Neuronal stem cell (in vitro differentiated cells): ENCODE data around the gene EML2.

Source experiments
- DNase-seq: peaks from one replicate; pipeline ENCODE4 v3.0.0-alpha.2; 2013; ENCODE audit warnings: low spot score
- H2AFZ ChIP-seq: one replicate; pipeline ENCODE4 v1.6.1; 2013; ENCODE audit warnings: mild to moderate bottlenecking, low read length, inconsistent platforms
- H2AK5ac ChIP-seq: 2 replicates; pipeline ENCODE4 v1.6.1; 2013; ENCODE audit warnings: low read depth, mild to moderate bottlenecking, inconsistent platforms, low read length, moderate library complexity, mixed read lengths
- H2BK120ac ChIP-seq: 2 replicates; pipeline ENCODE4 v1.6.1; 2013; ENCODE audit warnings: low read depth, mild to moderate bottlenecking, inconsistent platforms, low read length, moderate library complexity, mixed read lengths
- H2BK12ac ChIP-seq: one replicate; pipeline ENCODE4 v1.6.1; 2013; ENCODE audit warnings: low read length, inconsistent platforms
- H2BK15ac ChIP-seq: 2 replicates; pipeline ENCODE4 v1.6.1; 2013; ENCODE audit warnings: mild to moderate bottlenecking, low read length, inconsistent platforms, mixed read lengths
- H2BK5ac ChIP-seq: one replicate; pipeline ENCODE4 v1.6.1; 2013; ENCODE audit warnings: inconsistent platforms, mild to moderate bottlenecking, low read length, moderate library complexity
- H3K14ac ChIP-seq: one replicate; pipeline ENCODE4 v1.6.1; 2013; ENCODE audit warnings: low read length, inconsistent platforms
- H3K18ac ChIP-seq: 2 replicates; pipeline ENCODE4 v1.6.1; 2013; ENCODE audit warnings: low read length, inconsistent platforms
- H3K23ac ChIP-seq: 2 replicates; pipeline ENCODE4 v1.6.1; 2013; ENCODE audit warnings: low read depth, mild to moderate bottlenecking, mixed read lengths, low read length, inconsistent platforms; ENCODE audit not compliant: poor library complexity
- H3K27ac ChIP-seq: replicated peaks from 3 replicates; pipeline ENCODE4 v1.5.1; 2013; ENCODE audit warnings: low read length, inconsistent platforms
- H3K27me3 ChIP-seq, 3 experiments: 2 replicates each; pipeline ENCODE4 v1.6.1; 2013; ENCODE audit warnings: low read length in 3 of 3, mild to moderate bottlenecking in 2 of 3, inconsistent platforms in 1 of 3, low read depth in 1 of 3, mixed read lengths in 1 of 3, moderate library complexity in 1 of 3; ENCODE audit not compliant: control insufficient read depth in 3 of 3, insufficient read depth in 3 of 3
- H3K36me3 ChIP-seq, 2 donors: replicated peaks in 1 of 2; 2 replicates each; pipeline ENCODE4 v1.6.1; 2013; ENCODE audit warnings: low read length in 2 of 2; ENCODE audit not compliant: control insufficient read depth in 2 of 2, insufficient read depth in 2 of 2
- H3K4ac ChIP-seq: 2 replicates; pipeline ENCODE4 v1.6.1; 2013; ENCODE audit warnings: inconsistent platforms, mild to moderate bottlenecking, low read length, moderate library complexity
- H3K4me1 ChIP-seq, 2 donors: 1 replicate in 1 of 2; 2 replicates in 1 of 2; pipeline ENCODE4 v1.6.1; 2013; ENCODE audit warnings: low read length in 2 of 2, low read depth in 1 of 2; ENCODE audit not compliant: control insufficient read depth in 2 of 2, insufficient read depth in 1 of 2
- H3K4me2 ChIP-seq: one replicate; pipeline ENCODE4 v1.6.1; 2013; ENCODE audit warnings: mild to moderate bottlenecking, low read length, inconsistent platforms; ENCODE audit not compliant: insufficient read depth, poor library complexity, severe bottlenecking
- H3K4me3 ChIP-seq, 2 donors: 2 replicates each; pipeline ENCODE4 v1.5.1; 2013; ENCODE audit warnings: low read length in 2 of 2, mild to moderate bottlenecking in 2 of 2, inconsistent platforms in 1 of 2, moderate library complexity in 1 of 2
- H3K79me1 ChIP-seq: one replicate; pipeline ENCODE4 v1.6.1; 2013; ENCODE audit warnings: low read depth, mild to moderate bottlenecking, inconsistent platforms, low read length, moderate library complexity
- H3K9ac ChIP-seq: one replicate; pipeline ENCODE4 v1.6.1; 2013; ENCODE audit warnings: mild to moderate bottlenecking, low read depth, low read length, inconsistent platforms; ENCODE audit not compliant: poor library complexity
- H3K9me3 ChIP-seq, 2 donors: replicated peaks in 1 of 2; 2 replicates each; pipeline versions ENCODE3 to v1.6.1; 2013; ENCODE audit warnings: low read length in 2 of 2, mild to moderate bottlenecking in 2 of 2, inconsistent platforms in 1 of 2, low read depth in 1 of 2, mixed read lengths in 1 of 2, moderate library complexity in 1 of 2; ENCODE audit not compliant: control insufficient read depth in 2 of 2, insufficient read depth in 1 of 2
- H4K8ac ChIP-seq: one replicate; pipeline ENCODE4 v1.6.1; 2013; ENCODE audit warnings: low read depth, mild to moderate bottlenecking, inconsistent platforms, low read length, moderate library complexity
- H4K91ac ChIP-seq: one replicate; pipeline ENCODE4 v1.6.1; 2013; ENCODE audit warnings: low read length, low read depth, mild to moderate bottlenecking, inconsistent platforms; ENCODE audit not compliant: poor library complexity
- WGBS, 2 donors: extraction: QIAGEN DNeasy Blood & Tissue Kit; methylation state at CpG; one replicate each; pipeline ENCODE4 v1.1.7; 2013; ENCODE audit warnings: missing lambda C conversion rate in 2 of 2, mixed read lengths in 1 of 2; ENCODE audit not compliant: insufficient read length in 2 of 2, insufficient replicate concordance in 1 of 2; ENCODE audit errors: extremely low coverage in 2 of 2; 5-methylcytosine and 5-hydroxymethylcytosine counted together

Gene EML2

GRCh38 chr19:45667620-45668341 is 28.6 kb upstream of the EML2 start, which contains the start of gene GIPR:
Gene GIPR (plus strand): TSS chr19:45668221. CDS start chr19:45669521, 1,300 bp downstream.
- no peak within 1 kb of the TSS for H3K18ac ChIP-seq
- H2BK15ac ChIP-seq, result no peak within 1 kb of the TSS
- WGBS, 2 donors, result no CpG with 5 or more reads among the region's 15 CpGs
- H2BK12ac ChIP-seq, result no peak within 1 kb of the TSS
- H3K4me3 ChIP-seq, result peak within 1 kb of the TSS; percentile 46 to 53
- H3K9ac ChIP-seq, result peak within 1 kb of the TSS; percentile 80
- H3K4me2 ChIP-seq, result peak within 1 kb of the TSS; percentile 68
- H2BK120ac ChIP-seq, result no peak within 1 kb of the TSS
- H2AK5ac ChIP-seq, result no peak within 1 kb of the TSS
- H2BK5ac ChIP-seq, result no peak within 1 kb of the TSS
- H3K23ac ChIP-seq, result peak within 1 kb of the TSS; percentile 94
- no peak within 1 kb of the TSS for H4K91ac ChIP-seq
- no peak within 1 kb of the TSS for H3K14ac ChIP-seq
- H3K4me1 ChIP-seq, result peaks cover 12 to 16% of the 10 kb centered on the region in 2 donors
- peak within 1 kb of the TSS; percentile 82 for H2AFZ ChIP-seq
- no peak within 1 kb of the TSS for H3K4ac ChIP-seq
- H3K27me3 ChIP-seq, result peaks cover 4 to 46% (median 21%) of the 10 kb centered on the region in 3 experiments
- no peak within 1 kb of the TSS for H4K8ac ChIP-seq
- H3K36me3 ChIP-seq, result no peaks in the 10 kb centered on the region
- no peaks in the 10 kb centered on the region for H3K79me1 ChIP-seq
- H3K9me3 ChIP-seq, result peaks cover 0 to 5% of the 10 kb centered on the region in 2 donors
- no peak for DNase-seq
- H3K27ac ChIP-seq, result no peak within 1 kb of the TSS

GRCh38 chr19:45664575-45664974 is 25.4 kb upstream of the EML2 start:
- H3K4me2 ChIP-seq, result no peak overlapping the region
- peaks cover 6 to 21% (median 7%) of the 10 kb centered on the region in 3 experiments for H3K27me3 ChIP-seq
- H2BK5ac ChIP-seq, result no peak overlapping the region
- H3K4me1 ChIP-seq, result peaks cover 12% of the 10 kb centered on the region in 2 donors
- H2AFZ ChIP-seq, result no peak overlapping the region
- no peak overlapping the region for H2AK5ac ChIP-seq
- peak overlapping the region; percentile 17 for H4K8ac ChIP-seq
- no peak overlapping the region for H3K4ac ChIP-seq
- no peak overlapping the region for H2BK120ac ChIP-seq
- H2BK15ac ChIP-seq, result no peak overlapping the region
- H3K27ac ChIP-seq, result no peak overlapping the region
- H3K9ac ChIP-seq, result no peak overlapping the region
- no peak overlapping the region for H3K18ac ChIP-seq
- H3K4me3 ChIP-seq, result peak overlapping the region in 1 of 2 donors; percentile 43
- peak overlapping the region; percentile 97 for H3K14ac ChIP-seq
- no CpG with 5 or more reads among the region's 7 CpGs for WGBS, 2 donors
- DNase-seq, result no peak
- peaks cover 0 to 2% of the 10 kb centered on the region in 2 donors for H3K9me3 ChIP-seq
- H2BK12ac ChIP-seq, result no peak overlapping the region
- H3K23ac ChIP-seq, result peak overlapping the region; percentile 9
- no peak overlapping the region for H4K91ac ChIP-seq
- H3K36me3 ChIP-seq, result no peaks in the 10 kb centered on the region
- no peaks in the 10 kb centered on the region for H3K79me1 ChIP-seq

GRCh38 chr19:45663800-45664199 is 24.6 kb upstream of the EML2 start:
- Histone ChIP-seq H3K4me1 (peaks cover 8 to 9% of the 10 kb centered on the region in 2 donors), H3K23ac (no peak overlapping the region), H3K4me2 (no peak overlapping the region), H3K36me3 (no peaks in the 10 kb centered on the region), H4K91ac (no peak overlapping the region), H3K27ac (no peak overlapping the region), H4K8ac (no peak overlapping the region), H2BK120ac (no peak overlapping the region), H2AK5ac (peak overlapping the region; percentile 25), H2BK5ac (no peak overlapping the region), H3K4me3 (no peak overlapping the region), H2BK12ac (no peak overlapping the region), H3K14ac (no peak overlapping the region), H3K79me1 (no peaks in the 10 kb centered on the region), H2AFZ (peak overlapping the region; percentile 8), H3K9me3 (peaks cover 0 to 2% of the 10 kb centered on the region in 2 donors), H3K27me3 (peaks cover 2 to 13% (median 6%) of the 10 kb centered on the region in 3 experiments), H3K9ac (no peak overlapping the region), H3K18ac (no peak overlapping the region), H3K4ac (no peak overlapping the region), H2BK15ac (no peak overlapping the region)
- no peak for DNase-seq
- no CpG with 5 or more reads among the region's 1 CpG for WGBS, 2 donors

- Histone ChIP-seq H3K79me1 (no peaks in the 10 kb centered on the region), H3K4me3 (no peak overlapping the region), H3K14ac (no peak overlapping the region), H2BK12ac (no peak overlapping the region), H2AK5ac (no peak overlapping the region), H4K91ac (no peak overlapping the region), H3K4ac (no peak overlapping the region), H3K27ac (no peak overlapping the region), H3K4me1 (peaks cover 0 to 3% of the 10 kb centered on the region in 2 donors), H4K8ac (no peak overlapping the region), H3K23ac (no peak overlapping the region), H3K36me3 (no peaks in the 10 kb centered on the region), H3K27me3 (peaks cover 0 to 6% (median 0%) of the 10 kb centered on the region in 3 experiments), H2BK15ac (no peak overlapping the region), H3K18ac (peak overlapping the region; percentile 27), H3K4me2 (no peak overlapping the region), H2BK120ac (no peak overlapping the region), H3K9me3 (no peaks in the 10 kb centered on the region), H3K9ac (no peak overlapping the region), H2AFZ (peak overlapping the region; percentile 49), H2BK5ac (no peak overlapping the region)
- DNase-seq, result no peak
- no CpG with 5 or more reads among the region's 8 CpGs for WGBS, 2 donors
Measured at GRCh38 chr19:45660636-45661035, 21.4 kb upstream of the EML2 start.
